Activated CD8-positive, alpha-beta memory T cell treated with anti-CD3 and anti-CD28 coated beads, Interleukin-2, amount 50 U/mL, for 4 hours (primary cell): ENCODE results near the gene TCL1A.
"Not testable (repeated sequence)": the region's sequence is repeated elsewhere in the genome, so short reads cannot be mapped to it uniquely, and the experiment has no call there.

ENCODE experiments used
- DNase-seq: peaks from one replicate; pipeline ENCODE4 v3.0.0-alpha.2; 2020

The TCL1A gene

DNA sequence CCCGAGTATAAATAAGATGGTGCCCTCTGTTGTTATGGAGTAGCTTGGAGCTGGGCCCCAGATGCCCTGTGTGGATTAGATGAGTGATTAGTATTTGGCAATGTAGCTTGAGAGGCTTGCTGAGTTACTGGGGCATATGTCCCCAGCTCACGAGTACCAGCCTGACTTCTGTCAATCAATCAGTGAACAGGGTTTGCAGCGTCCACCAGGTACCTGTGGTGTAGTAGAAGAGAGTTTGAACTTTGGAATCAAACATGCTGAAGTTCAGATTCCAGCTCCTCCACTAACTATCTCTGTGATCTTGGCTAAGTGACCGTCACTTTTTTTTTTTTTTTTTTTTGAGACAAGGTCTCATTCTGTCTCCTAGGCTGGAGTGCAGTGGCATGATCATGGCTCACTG is 39.3 kb downstream of the TCL1A start:
- no peak for DNase-seq

DNA sequence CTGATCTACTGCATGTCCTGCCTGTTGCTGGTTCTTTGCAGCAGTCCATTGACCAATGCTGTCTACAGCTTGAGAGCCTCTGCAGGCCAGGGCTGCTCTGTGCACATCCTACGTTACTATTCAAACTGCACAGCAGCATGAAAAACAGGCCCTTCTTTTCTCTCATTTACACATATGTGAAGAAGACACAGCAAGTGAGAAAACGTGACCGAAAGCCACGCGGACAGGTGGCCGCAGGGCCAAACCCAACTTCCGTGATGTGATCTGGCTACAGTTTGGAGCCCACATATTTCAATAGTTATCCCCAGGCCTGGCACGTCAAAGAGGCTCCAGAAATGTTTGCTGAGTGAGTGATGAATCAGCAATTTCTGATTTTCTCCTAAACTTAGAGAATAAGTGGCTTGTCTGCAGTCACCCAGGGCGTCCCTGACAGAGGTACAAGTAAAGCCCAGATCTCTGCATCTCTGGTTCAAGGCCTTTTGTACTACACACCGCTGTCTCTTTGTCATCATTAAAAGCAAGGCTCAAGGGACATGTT is 45.6 kb downstream of the TCL1A start:
- no peak for DNase-seq

DNA sequence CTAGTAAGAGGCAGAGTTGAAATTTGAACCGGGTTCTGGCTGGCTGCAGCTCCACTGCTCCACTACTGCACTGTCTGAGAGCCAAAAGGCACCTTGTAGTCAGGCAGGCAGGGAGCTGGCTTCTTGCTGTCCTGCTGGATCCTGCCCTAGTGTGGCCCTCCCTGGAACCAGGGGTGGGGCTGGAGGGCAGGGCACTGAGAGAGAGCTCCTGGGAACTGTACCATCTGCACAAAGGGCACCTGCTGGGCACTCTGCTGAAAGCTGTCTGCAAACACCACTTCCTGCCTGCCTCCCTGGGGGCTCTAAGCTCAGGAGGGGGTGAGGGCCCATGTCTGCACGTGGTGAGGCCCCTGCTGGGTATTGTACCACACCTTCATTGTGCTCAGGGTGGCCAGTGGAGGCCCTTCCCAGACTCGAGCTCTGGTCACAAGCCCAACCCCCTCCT is 46.7 kb downstream of the TCL1A start:
- no peak for DNase-seq

DNA sequence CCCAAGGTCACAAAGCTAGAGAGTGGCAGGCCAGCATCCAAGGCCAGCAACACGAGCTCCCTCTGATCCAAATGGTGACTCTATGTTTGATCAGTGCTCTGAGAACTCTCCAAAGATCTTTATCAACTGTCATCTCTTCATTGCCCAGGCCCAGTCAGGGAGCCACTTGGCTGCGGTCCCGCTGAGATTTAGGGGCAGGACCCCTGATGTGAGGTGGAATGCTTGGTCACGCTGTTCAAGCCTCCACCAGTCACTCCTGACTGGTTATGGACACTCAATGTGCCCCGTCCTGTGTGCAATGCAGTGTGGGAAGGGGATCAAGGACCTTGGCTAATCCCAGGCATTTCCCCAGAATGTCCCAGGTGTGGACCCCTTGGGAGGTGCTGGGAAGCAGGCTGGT is 47.5 kb downstream of the TCL1A start:
- DNase-seq: no peak

DNA sequence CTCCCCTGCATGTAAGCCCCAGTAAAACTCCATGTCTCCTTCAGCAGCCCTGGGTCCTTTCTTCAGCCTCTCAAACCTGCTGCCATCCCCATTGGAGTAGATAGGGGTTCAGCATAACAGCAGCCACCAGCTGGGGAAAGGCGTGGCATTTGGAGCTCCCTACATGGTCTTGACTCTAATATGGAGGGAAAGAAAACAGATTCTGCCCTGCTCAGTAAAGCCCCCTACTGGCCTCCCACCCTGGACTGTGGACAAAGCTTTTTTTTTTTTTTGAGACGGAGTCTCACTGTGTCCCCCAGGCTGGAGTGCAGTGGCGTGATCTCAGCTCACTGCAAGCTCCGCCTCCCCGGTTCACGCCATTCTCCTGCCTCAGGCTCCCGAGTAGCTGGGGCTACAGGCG is 48.4 kb downstream of the TCL1A start:
- not testable (repeated sequence) for DNase-seq

DNA sequence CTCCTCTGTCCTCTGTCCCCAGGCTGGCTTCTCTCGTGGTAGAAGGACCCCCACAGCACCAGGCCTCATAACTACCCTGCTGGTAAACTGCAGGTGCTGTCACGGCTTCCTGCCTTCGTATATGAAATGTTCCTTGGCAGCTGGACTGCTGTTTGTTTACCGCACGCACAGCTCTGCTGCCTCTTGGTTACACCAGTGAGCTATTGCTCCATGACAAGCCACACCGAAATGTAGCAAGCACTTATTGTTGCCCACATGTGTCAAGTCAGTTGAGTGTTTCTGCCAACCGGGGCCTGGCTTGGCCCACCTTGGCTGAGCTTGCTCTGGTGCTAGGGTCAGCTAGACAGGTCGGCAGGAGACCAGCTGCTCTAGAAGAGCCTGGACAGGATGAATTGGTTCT is 49.4 kb downstream of the TCL1A start:
- DNase-seq: no peak

DNA sequence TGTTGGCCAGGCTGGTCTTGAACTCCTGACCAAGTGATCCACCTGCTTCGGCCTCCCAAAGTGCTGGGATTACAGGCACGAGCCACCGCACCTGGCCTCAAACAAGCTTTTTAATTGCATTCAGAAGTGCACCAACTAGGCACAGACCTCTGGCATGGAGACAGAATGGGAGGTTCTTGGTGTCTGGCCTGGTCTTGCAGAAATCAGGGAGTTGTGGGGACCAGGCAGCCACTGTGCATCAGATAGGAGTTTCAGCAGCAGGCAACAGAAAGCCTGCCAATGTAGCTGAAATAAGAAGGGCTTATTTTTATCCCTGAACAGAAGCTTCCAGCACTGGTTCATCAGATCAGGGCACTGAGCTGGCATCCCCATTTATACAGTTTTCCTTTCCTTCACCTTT is 49.9 kb downstream of the TCL1A start:
- no peak for DNase-seq

DNA sequence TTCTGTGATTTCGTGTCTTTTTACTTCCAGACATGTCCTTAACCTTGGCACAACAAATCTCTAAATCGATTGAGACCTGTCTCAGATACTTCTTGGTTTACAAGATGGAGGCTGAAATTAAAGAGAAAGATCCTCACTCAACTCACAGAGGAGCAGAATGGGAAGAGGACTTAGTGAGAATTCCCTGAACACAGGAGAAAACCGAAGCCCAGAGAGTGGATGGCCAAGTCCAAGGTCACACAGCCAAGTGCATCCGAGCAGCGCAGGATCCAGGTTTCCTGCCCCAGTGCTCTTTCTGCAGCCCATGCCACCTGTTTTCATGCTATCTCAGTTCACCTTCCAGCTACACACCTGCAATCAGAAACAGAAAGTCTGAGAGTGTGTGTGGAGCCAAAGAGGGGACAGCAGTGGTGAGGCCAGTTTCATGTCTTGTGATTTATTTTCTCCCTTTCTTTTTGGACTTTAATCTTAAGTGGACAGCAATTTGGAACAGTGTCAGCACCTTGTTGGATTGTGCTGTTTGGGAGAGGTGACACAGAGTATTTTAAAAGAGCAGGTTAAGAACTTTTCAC is 50.6 kb downstream of the TCL1A start:
- no peak for DNase-seq

DNA sequence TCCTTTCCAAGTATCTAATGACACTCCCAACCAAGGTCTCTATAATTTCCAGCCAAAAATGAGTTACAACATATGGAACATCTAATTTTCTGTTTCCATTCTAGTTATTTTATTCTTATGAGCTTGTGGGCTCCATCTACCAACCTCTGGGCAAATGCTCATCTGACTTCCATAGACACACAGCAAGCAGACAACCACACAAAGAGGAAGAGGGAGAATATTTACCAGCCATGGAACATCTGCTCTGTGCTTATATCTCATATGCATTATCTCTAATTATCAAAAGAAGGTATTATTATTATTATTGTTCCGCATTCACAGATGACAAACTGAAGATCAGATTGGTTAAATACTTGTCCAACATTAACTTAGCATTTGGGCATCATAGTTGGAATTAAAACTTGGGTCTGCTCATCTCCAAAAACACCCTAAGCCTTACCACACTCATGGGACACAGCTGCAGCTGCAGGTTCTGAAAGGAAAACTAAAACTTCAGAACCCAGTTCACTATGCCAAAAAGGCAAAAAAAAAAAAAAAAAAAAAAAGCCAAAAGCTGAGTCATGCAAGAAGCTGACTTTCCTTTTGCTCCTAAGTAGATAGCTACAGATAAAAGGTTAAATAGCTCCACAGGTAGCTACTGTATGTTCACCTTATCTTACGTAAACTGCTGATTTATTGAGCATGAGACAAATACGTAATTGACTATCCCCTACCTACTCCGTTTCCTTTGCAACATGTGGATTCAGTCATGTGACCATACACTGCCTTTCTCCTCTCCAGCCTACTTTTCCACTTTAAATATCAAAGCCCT is 51.3 kb downstream of the TCL1A start:
- DNase-seq: no peak

DNA sequence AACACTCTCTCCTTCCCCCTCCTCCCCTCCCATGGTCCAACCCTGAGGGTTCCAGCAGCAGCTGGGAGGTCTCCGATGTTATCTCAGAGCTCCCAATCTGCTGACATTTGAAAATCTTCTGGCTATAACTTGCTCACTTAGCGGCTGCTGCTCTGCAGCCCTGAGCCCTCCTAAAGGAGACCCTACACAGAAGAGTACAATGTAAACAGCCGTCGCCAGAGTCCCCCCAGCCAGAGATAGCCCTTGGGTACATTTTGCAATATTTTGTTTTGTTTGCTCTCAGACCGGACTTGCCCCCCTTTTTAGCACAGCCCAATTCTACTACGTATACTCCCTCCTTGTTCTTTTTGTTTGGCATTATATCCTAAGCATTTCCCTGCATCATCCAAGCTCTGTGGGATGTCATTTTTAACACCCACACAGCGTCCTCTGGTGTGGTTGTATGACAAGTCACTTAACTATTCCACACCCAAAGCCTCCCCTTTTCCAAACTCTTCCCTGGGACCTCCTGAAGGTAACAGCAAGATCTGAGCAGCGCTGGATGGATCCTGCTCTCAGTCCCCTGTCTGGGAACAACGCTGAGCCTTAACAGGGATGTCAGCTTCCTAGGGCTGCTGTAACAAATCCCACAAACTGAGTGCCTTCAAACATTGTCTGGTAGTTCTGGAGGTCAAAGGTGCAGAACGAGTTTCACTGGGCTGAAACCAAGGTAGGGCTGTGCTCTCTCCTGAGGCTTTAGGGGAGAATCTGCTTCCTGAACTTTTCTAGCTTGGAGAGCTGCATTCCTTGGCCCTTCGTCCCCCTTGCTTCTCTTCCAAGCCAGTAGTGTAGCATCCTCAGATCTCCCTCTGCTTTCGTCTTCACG is 53.0 kb downstream of the TCL1A start:
- DNase-seq: no peak

DNA sequence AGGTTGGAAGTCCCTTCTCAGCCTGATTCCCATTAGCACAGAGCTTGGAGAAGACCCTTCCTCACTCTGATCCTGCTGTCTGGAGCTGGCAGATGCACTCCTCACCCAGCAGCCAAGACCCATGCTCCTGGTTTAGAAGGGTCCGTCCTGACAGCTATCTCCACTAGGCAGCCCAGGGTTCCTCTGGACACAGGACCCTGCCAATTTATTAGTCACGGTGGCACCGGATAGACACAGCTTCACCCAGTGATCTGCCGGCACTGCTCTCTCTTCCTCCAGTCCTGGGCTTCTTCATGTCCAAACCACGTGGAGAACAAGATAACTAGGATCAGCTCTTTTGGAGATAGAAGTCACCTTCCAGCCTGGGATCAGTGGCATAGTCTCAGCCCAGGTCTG is 53.9 kb downstream of the TCL1A start:
- DNase-seq: no peak
